WTC11 (cell line): ENCODE results near the gene ALOX12. TPM values are rescaled to one million over a fixed set of nuclear protein-coding genes. Genes with fewer than 3 reads are reported as not detected.

Experiments
- ATAC-seq: fragments of 200-7000 bp; cut with Tn5 transposase; 2 replicates; pipeline ENCODE4 v1.10.0; 2021; ENCODE audit warnings: mild to moderate bottlenecking, moderate library complexity
- CTCF ChIA-PET: fragments of 300-600 bp; sonication (Branson Sonifier 250); formaldehyde crosslinking; loops from one replicate; lab custom pipeline; 2021; ENCODE audit warnings: antibody characterized with exemption; lab: Charles Lee
- POLR2A ChIA-PET: fragments of 350-600 bp; sonication (Branson Sonifier 250); formaldehyde crosslinking; loops from one replicate; lab custom pipeline; 2021; ENCODE audit warnings: antibody characterized with exemption; lab: Charles Lee
- DNase-seq: peaks from one replicate; pipeline ENCODE4 v3.0.0; 2021; ENCODE audit warnings: low spot score
- H3K27ac Mint-ChIP-seq: 2 replicates; pipeline ENCODE4 v1.8.0; 2021; ENCODE audit warnings: mixed read lengths
- H3K27me3 Mint-ChIP-seq: 2 replicates; pipeline ENCODE4 v1.8.0; 2021; ENCODE audit warnings: low read depth, mild to moderate bottlenecking, moderate library complexity, mixed read lengths
- H3K36me3 Mint-ChIP-seq: 2 replicates; pipeline ENCODE4 v1.8.0; 2021; ENCODE audit warnings: mixed read lengths
- H3K4me1 Mint-ChIP-seq: 2 replicates; pipeline ENCODE4 v1.8.0; 2022; ENCODE audit warnings: mixed read lengths
- H3K4me3 Mint-ChIP-seq: 2 replicates; pipeline ENCODE4 v1.8.0; 2021; ENCODE audit warnings: mild to moderate bottlenecking, moderate library complexity, mixed read lengths
- H3K9me3 Mint-ChIP-seq: 2 replicates; pipeline ENCODE4 v1.8.0; 2021; ENCODE audit warnings: mixed read lengths
- CREB1 ChIP-seq: sonication (generic); formaldehyde crosslinking; IDR thresholded peaks from 2 replicates; pipeline ENCODE4 v1.8.0; 2023; ENCODE audit warnings: mild to moderate bottlenecking, missing genetic modification reagents
- ESRRA ChIP-seq: sonication (generic); formaldehyde crosslinking; IDR thresholded peaks from 2 replicates; pipeline ENCODE4 v1.8.1; 2022; ENCODE audit warnings: mild to moderate bottlenecking, missing genetic modification reagents, borderline replicate concordance
- GABPB1 ChIP-seq: sonication (generic); formaldehyde crosslinking; IDR thresholded peaks from 2 replicates; pipeline ENCODE4 v1.8.1; 2023; ENCODE audit warnings: mild to moderate bottlenecking, missing genetic modification reagents
- JUN ChIP-seq: sonication (generic); formaldehyde crosslinking; IDR thresholded peaks from 2 replicates; pipeline ENCODE4 v1.8.0; 2023; ENCODE audit warnings: mild to moderate bottlenecking, missing genetic modification reagents
- NFATC4 ChIP-seq: fragments of 250-450 bp; sonication (Bioruptor Pico); IDR thresholded peaks from 2 replicates; pipeline ENCODE4 v1.9.0; 2021; ENCODE audit warnings: mild to moderate bottlenecking
- SP1 ChIP-seq: sonication (generic); formaldehyde crosslinking; conservative IDR thresholded peaks from 2 replicates; pipeline ENCODE4 v1.8.1; 2022; ENCODE audit warnings: missing genetic modification reagents
- TCF7 ChIP-seq: sonication (generic); formaldehyde crosslinking; IDR thresholded peaks from 2 replicates; pipeline ENCODE4 v1.8.0; 2022; ENCODE audit warnings: mild to moderate bottlenecking, low read depth, missing genetic modification reagents, moderate library complexity
- TEAD4 ChIP-seq: sonication (generic); formaldehyde crosslinking; IDR thresholded peaks from 2 replicates; pipeline ENCODE4 v1.8.0; 2022; ENCODE audit warnings: mild to moderate bottlenecking, missing genetic modification reagents
- ZNF416 ChIP-seq: fragments of 250-450 bp; sonication (Bioruptor Pico); IDR thresholded peaks from 2 replicates; pipeline ENCODE4 v1.9.0; 2021; ENCODE audit warnings: mild to moderate bottlenecking, inconsistent platforms
- total RNA-seq: library from RNA; stranded (reverse); gene quantifications from 3 replicates; pipeline ENCODE4 v1.2.3, GENCODE V29; 2021
- TF ChIP-seq, protein P1 (sequence below): sonication (generic); formaldehyde crosslinking; IDR thresholded peaks from 2 replicates; pipeline ENCODE4 v1.8.1; 2023; ENCODE audit warnings: mild to moderate bottlenecking, missing genetic modification reagents
- TF ChIP-seq, protein P2 (sequence below): sonication (generic); formaldehyde crosslinking; IDR thresholded peaks from 2 replicates; pipeline ENCODE4 v1.8.1; 2022; ENCODE audit warnings: mild to moderate bottlenecking, missing genetic modification reagents, moderate library complexity, borderline replicate concordance
- TF ChIP-seq, protein P3 (sequence below): sonication (generic); formaldehyde crosslinking; IDR thresholded peaks from 2 replicates; pipeline ENCODE4 v1.8.0; 2023; ENCODE audit warnings: mild to moderate bottlenecking, missing genetic modification reagents
- TF ChIP-seq, protein P4 (sequence below): fragments of 250-450 bp; sonication (Bioruptor Pico); IDR thresholded peaks from 2 replicates; pipeline ENCODE4 v1.9.0; 2021; ENCODE audit warnings: mild to moderate bottlenecking
- TF ChIP-seq, protein P5 (sequence below): sonication (generic); formaldehyde crosslinking; IDR thresholded peaks from 2 replicates; pipeline ENCODE4 v1.8.1; 2022; ENCODE audit warnings: low read depth, missing genetic modification reagents, borderline replicate concordance

The ALOX12 gene
- total RNA-seq, 1 experiment from 2014 or later: 1.9 TPM

DNA sequence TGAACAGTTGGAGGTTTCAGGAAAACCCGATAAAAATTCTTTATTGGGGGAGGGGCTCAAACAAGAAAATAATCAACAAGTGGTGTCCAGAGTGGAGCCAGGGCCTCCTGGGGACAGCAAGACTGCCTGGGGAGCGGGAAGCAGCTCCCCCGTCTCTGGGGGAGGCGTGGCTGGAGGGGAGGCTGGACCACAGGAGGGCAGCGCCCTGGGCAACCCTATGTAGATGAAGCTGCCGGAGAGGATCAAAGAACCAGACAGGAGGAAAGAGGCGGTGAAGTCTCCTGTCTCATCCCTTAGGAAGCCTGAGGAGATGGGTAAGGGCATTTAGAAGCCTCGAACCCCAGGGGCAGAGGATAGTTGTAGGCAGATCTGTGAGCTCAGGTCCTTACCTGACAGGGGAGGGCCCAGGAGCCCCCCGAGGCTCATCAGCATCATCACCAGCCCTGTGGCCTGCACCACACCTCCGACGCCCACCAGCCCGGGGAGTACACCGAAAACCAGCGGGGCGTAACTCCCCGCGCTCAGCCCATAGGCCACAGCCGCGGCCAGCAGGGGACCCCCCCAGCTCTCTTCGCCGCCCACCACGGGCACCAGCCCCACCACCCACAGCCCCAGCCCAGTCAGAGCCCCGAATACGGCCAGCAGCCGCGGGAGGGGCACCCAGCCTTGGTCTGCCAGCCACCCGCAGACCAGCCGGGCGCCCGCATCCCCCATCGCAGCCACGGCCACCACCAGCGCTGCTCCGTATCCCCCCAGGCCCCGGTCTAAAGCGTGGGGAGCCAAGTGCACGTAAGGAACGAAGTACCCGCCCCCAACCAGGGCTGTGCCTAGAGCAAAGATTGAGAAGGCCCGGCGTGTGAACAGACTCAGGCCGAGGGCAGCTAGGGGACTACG lies 46.0 kb downstream of the ALOX12 start:
- ChIA-PET CTCF (interaction anchor here (0.6 to 2.9 kb wide), 10 partner anchors 10 to 448 kb away, joined by 3 to 15 read pairs (median 6); no protein-coding TSS in a partner anchor), POLR2A (interaction anchor here (1.0 to 1.5 kb wide), 2 partner anchors 18 to 135 kb away, joined by 3 to 4 read pairs; no protein-coding TSS in a partner anchor)
- peak overlapping the region; percentile 66 for H3K4me3 Mint-ChIP-seq

More for the DNA sequence above, 46.0 kb downstream of the ALOX12 start:
- H3K27ac Mint-ChIP-seq: no peak overlapping the region
- H3K36me3 Mint-ChIP-seq: no peaks in the 10 kb centered on the region
- H3K27me3 Mint-ChIP-seq: peaks cover 57% of the 10 kb centered on the region
- TF ChIP-seq, protein P1, sequence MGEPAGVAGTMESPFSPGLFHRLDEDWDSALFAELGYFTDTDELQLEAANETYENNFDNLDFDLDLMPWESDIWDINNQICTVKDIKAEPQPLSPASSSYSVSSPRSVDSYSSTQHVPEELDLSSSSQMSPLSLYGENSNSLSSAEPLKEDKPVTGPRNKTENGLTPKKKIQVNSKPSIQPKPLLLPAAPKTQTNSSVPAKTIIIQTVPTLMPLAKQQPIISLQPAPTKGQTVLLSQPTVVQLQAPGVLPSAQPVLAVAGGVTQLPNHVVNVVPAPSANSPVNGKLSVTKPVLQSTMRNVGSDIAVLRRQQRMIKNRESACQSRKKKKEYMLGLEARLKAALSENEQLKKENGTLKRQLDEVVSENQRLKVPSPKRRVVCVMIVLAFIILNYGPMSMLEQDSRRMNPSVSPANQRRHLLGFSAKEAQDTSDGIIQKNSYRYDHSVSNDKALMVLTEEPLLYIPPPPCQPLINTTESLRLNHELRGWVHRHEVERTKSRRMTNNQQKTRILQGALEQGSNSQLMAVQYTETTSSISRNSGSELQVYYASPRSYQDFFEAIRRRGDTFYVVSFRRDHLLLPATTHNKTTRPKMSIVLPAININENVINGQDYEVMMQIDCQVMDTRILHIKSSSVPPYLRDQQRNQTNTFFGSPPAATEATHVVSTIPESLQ: no peak
- TF ChIP-seq, protein P2, sequence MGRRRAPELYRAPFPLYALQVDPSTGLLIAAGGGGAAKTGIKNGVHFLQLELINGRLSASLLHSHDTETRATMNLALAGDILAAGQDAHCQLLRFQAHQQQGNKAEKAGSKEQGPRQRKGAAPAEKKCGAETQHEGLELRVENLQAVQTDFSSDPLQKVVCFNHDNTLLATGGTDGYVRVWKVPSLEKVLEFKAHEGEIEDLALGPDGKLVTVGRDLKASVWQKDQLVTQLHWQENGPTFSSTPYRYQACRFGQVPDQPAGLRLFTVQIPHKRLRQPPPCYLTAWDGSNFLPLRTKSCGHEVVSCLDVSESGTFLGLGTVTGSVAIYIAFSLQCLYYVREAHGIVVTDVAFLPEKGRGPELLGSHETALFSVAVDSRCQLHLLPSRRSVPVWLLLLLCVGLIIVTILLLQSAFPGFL: no peak
- no peak for TF ChIP-seq ZNF416 (CRISPR knock-in tag)
- no peak for TF ChIP-seq TCF7 (CRISPR knock-in tag)
- no peak for TF ChIP-seq SP1 (CRISPR knock-in tag)
- no peak for TF ChIP-seq TEAD4 (CRISPR knock-in tag)
- TF ChIP-seq NFATC4 (CRISPR knock-in tag): no peak
- TF ChIP-seq GABPB1 (CRISPR knock-in tag): no peak
- TF ChIP-seq, protein P3, sequence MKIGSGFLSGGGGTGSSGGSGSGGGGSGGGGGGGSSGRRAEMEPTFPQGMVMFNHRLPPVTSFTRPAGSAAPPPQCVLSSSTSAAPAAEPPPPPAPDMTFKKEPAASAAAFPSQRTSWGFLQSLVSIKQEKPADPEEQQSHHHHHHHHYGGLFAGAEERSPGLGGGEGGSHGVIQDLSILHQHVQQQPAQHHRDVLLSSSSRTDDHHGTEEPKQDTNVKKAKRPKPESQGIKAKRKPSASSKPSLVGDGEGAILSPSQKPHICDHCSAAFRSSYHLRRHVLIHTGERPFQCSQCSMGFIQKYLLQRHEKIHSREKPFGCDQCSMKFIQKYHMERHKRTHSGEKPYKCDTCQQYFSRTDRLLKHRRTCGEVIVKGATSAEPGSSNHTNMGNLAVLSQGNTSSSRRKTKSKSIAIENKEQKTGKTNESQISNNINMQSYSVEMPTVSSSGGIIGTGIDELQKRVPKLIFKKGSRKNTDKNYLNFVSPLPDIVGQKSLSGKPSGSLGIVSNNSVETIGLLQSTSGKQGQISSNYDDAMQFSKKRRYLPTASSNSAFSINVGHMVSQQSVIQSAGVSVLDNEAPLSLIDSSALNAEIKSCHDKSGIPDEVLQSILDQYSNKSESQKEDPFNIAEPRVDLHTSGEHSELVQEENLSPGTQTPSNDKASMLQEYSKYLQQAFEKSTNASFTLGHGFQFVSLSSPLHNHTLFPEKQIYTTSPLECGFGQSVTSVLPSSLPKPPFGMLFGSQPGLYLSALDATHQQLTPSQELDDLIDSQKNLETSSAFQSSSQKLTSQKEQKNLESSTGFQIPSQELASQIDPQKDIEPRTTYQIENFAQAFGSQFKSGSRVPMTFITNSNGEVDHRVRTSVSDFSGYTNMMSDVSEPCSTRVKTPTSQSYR (CRISPR knock-in tag): no peak
- TF ChIP-seq CREB1 (CRISPR knock-in tag): no peak
- TF ChIP-seq, protein P4, sequence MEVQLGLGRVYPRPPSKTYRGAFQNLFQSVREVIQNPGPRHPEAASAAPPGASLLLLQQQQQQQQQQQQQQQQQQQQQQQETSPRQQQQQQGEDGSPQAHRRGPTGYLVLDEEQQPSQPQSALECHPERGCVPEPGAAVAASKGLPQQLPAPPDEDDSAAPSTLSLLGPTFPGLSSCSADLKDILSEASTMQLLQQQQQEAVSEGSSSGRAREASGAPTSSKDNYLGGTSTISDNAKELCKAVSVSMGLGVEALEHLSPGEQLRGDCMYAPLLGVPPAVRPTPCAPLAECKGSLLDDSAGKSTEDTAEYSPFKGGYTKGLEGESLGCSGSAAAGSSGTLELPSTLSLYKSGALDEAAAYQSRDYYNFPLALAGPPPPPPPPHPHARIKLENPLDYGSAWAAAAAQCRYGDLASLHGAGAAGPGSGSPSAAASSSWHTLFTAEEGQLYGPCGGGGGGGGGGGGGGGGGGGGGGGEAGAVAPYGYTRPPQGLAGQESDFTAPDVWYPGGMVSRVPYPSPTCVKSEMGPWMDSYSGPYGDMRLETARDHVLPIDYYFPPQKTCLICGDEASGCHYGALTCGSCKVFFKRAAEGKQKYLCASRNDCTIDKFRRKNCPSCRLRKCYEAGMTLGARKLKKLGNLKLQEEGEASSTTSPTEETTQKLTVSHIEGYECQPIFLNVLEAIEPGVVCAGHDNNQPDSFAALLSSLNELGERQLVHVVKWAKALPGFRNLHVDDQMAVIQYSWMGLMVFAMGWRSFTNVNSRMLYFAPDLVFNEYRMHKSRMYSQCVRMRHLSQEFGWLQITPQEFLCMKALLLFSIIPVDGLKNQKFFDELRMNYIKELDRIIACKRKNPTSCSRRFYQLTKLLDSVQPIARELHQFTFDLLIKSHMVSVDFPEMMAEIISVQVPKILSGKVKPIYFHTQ: no peak
- TF ChIP-seq, protein P5, sequence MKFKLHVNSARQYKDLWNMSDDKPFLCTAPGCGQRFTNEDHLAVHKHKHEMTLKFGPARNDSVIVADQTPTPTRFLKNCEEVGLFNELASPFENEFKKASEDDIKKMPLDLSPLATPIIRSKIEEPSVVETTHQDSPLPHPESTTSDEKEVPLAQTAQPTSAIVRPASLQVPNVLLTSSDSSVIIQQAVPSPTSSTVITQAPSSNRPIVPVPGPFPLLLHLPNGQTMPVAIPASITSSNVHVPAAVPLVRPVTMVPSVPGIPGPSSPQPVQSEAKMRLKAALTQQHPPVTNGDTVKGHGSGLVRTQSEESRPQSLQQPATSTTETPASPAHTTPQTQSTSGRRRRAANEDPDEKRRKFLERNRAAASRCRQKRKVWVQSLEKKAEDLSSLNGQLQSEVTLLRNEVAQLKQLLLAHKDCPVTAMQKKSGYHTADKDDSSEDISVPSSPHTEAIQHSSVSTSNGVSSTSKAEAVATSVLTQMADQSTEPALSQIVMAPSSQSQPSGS (CRISPR knock-in tag): no peak
- TF ChIP-seq ESRRA: no peak
- TF ChIP-seq JUN (CRISPR knock-in tag): no peak
- peak; percentile 47 for DNase-seq
- H3K9me3 Mint-ChIP-seq: no peaks in the 10 kb centered on the region
- peak; percentile 11 for ATAC-seq
- H3K4me1 Mint-ChIP-seq: peaks cover 26% of the 10 kb centered on the region
